ENCODE measurements around the gene SH2D5. TPM values are rescaled to one million over a fixed set of nuclear protein-coding genes. Genes with fewer than 3 reads are reported as not detected.

The SH2D5 gene
- total and polyA plus RNA-seq, 12 donors: 0.15 to 6.4 (median 0.20) TPM; not detected in 8

- no peak overlapping the region for H3K4me3 ChIP-seq
- ATAC-seq: no peak
- no peaks in the 10 kb centered on the region for H3K36me3 ChIP-seq
- intact Hi-C loops (cut with DNase I): no loop called here
- H3K27me3 ChIP-seq: peaks cover 0 to 59% (median 40%) of the 10 kb centered on the region in 7 donors
- no peak for DNase-seq
- peaks cover 9 to 23% (median 21%) of the 10 kb centered on the region in 9 donors for H3K4me1 ChIP-seq
- 47 to 57% methylated on average over 14 of the region's 14 CpGs for WGBS, 2 donors
- TF ChIP-seq, protein P1, sequence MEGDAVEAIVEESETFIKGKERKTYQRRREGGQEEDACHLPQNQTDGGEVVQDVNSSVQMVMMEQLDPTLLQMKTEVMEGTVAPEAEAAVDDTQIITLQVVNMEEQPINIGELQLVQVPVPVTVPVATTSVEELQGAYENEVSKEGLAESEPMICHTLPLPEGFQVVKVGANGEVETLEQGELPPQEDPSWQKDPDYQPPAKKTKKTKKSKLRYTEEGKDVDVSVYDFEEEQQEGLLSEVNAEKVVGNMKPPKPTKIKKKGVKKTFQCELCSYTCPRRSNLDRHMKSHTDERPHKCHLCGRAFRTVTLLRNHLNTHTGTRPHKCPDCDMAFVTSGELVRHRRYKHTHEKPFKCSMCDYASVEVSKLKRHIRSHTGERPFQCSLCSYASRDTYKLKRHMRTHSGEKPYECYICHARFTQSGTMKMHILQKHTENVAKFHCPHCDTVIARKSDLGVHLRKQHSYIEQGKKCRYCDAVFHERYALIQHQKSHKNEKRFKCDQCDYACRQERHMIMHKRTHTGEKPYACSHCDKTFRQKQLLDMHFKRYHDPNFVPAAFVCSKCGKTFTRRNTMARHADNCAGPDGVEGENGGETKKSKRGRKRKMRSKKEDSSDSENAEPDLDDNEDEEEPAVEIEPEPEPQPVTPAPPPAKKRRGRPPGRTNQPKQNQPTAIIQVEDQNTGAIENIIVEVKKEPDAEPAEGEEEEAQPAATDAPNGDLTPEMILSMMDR (IDR thresholded peaks at IDR 0.05): no peak
- no peaks in the 10 kb centered on the region for H3K9me3 ChIP-seq
- H3K27ac ChIP-seq: no peak overlapping the region
Observed at GRCh38 chr1:20729155-20729931, 3.2 kb downstream of the SH2D5 start.

DNA sequence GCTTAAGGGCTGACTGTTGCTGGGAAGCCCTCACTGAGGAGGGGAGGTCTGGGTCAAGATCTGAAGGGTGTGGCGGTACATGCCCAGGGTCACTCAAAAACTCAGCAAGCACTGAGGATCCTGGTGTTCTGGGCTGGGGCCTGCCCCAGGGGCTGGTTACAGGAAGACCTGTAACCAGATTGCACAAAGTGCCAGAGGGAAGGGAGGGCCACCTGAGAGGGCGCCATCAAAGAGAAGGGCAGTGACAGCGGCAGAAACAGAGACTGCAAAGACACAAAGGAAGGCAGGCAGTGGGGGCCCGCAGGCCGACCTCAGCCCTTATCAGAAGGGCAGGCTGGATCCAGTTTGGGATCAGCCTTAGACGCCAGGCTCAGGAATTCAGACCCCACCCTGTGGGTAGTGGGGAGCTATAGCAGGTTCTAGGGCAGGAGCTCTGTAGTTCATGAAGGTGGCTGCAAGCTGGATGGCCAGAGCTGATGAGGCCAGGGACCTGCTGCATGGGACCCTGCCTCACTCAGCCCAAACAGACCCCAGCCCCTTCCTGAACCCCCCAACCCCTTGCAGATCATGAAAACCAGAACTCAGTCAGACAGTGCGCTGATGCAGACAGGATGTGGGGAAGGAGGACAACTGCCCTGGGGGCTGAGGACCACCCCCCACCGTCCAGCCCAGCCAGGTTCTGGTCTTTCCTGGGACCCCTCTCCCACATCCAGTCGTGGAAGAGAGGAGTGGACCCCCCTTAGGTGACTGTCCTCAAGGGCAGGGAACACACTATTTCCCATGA lies 3.9 kb downstream of the SH2D5 start:
- ATAC-seq: no peak
- 53 to 57% methylated on average over 9 of the region's 9 CpGs for WGBS, 2 donors

DNA sequence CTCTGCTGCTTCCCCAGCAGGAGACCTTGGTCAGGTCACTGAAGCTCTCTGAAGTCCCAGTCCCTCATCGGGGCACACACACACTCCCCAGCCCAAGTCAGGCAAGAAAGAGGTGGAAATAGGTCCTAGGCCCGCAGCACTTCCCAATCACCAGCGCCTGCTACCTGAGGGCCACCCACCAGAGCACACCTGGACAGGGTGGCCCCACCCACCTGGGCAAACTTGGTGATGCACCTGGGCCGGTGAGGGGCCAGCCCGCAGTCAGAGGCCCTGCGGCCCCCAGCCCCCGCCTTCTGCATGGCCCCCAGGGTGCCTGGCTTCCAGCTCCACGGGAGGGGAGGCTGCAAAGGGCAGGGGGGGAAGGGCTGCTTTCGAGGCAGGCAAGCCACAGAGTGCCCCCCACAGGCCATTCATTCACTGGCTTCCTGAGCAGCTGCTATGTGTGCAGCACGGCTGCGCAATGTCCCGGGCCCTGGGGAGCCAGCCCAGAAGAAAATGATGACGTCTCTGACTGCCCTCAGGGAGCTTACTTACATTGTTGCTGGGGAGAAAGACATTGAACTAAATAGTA lies 4.7 kb downstream of the SH2D5 start:
- 32 to 35% methylated on average over 13 of the region's 13 CpGs for WGBS, 2 donors
- H3K4me1 ChIP-seq: peaks cover 9 to 17% (median 14%) of the 10 kb centered on the region in 9 donors
- ATAC-seq: no peak

More for the DNA sequence above, 3.9 kb downstream of the SH2D5 start:
- H3K4me3 ChIP-seq: no peak overlapping the region
- H3K9me3 ChIP-seq: no peaks in the 10 kb centered on the region
- peaks cover 9 to 22% (median 20%) of the 10 kb centered on the region in 9 donors for H3K4me1 ChIP-seq
- intact Hi-C loops (cut with DNase I): no loop called here
- DNase-seq: no peak
- H3K27me3 ChIP-seq: peaks cover 0 to 59% (median 40%) of the 10 kb centered on the region in 7 donors
- TF ChIP-seq, protein P1 (IDR thresholded peaks at IDR 0.05): no peak
- no peaks in the 10 kb centered on the region for H3K36me3 ChIP-seq
- H3K27ac ChIP-seq: no peak overlapping the region

More for the DNA sequence above, 4.7 kb downstream of the SH2D5 start:
- H3K36me3 ChIP-seq: no peaks in the 10 kb centered on the region
- DNase-seq: no peak
- intact Hi-C loops (cut with DNase I): no loop called here
- H3K4me3 ChIP-seq: no peak overlapping the region
- no peak overlapping the region for H3K27ac ChIP-seq
- no peaks in the 10 kb centered on the region for H3K9me3 ChIP-seq
- TF ChIP-seq, protein P1 (IDR thresholded peaks at IDR 0.05): peak in 1 of 9 donors; percentile 14
- peaks cover 0 to 51% (median 40%) of the 10 kb centered on the region in 7 donors for H3K27me3 ChIP-seq
